PC-9 (cell line): ENCODE results near the gene B4GALNT2. TPM values are rescaled to one million over a fixed set of nuclear protein-coding genes. Genes with fewer than 3 reads are reported as not detected.

Source experiments
- BruUV-seq: library from RNA; stranded (reverse); fragments of 400-500 nt; replicated peaks from 2 replicates; lab custom pipeline; 2021; lab: Mats Ljungman, UMichigan
- CTCF ChIA-PET: fragments of 300-600 bp; sonication (Branson Sonifier 250); formaldehyde crosslinking; loops from one replicate; lab custom pipeline; 2022; ENCODE audit warnings: antibody characterized with exemption; lab: Charles Lee
- POLR2A ChIA-PET: fragments of 300-600 bp; sonication (Branson Sonifier 250); formaldehyde crosslinking; loops from one replicate; lab custom pipeline; 2022; ENCODE audit warnings: antibody characterized with exemption; ENCODE audit not compliant: unreplicated experiment; lab: Charles Lee
- DNase-seq, 2 experiments: peaks; one replicate each; pipeline versions ENCODE4 v3.0.0 to v3.0.0-alpha.2; 2015 to 2022; ENCODE audit warnings: mixed read lengths in 1 of 2
- H2AFZ ChIP-seq: fragments of 200-600 bp; sonication (generic); 2 replicates; pipeline ENCODE4 v1.8.1; 2017; ENCODE audit warnings: antibody characterized with exemption
- H3F3A ChIP-seq: fragments of 200-600 bp; sonication (generic); 2 replicates; pipeline ENCODE4 v1.8.1; 2017; ENCODE audit warnings: antibody characterized with exemption, mild to moderate bottlenecking, low read depth; ENCODE audit not compliant: insufficient read depth
- H3K27ac ChIP-seq: fragments of 200-600 bp; sonication (generic); 2 replicates; pipeline ENCODE4 v1.6.1; 2016; ENCODE audit warnings: mixed run types
- H3K27me3 ChIP-seq: fragments of 200-600 bp; sonication (generic); 2 replicates; pipeline ENCODE4 v1.6.1; 2016; ENCODE audit warnings: low read depth, mixed run types; ENCODE audit not compliant: insufficient read depth
- H3K36me3 ChIP-seq: fragments of 200-600 bp; sonication (generic); 2 replicates; pipeline ENCODE4 v1.6.1; 2016; ENCODE audit warnings: low read depth, mixed run types
- H3K4me1 ChIP-seq: fragments of 200-600 bp; sonication (generic); replicated peaks from 2 replicates; pipeline ENCODE4 v1.6.1; 2016; ENCODE audit warnings: mixed run types; ENCODE audit not compliant: insufficient read depth
- H3K4me2 ChIP-seq: fragments of 200-600 bp; sonication (generic); 2 replicates; pipeline ENCODE4 v1.6.1; 2017; ENCODE audit warnings: mixed run types
- H3K4me3 ChIP-seq: fragments of 200-600 bp; sonication (generic); 2 replicates; pipeline ENCODE4 v1.6.1; 2016; ENCODE audit warnings: mixed run types
- H3K79me2 ChIP-seq: fragments of 200-600 bp; sonication (generic); 2 replicates; pipeline ENCODE4 v1.6.1; 2017; ENCODE audit warnings: low read depth, mixed run types
- H3K9me2 ChIP-seq: fragments of 200-600 bp; sonication (generic); 2 replicates; pipeline ENCODE4 v1.8.1; 2017; ENCODE audit warnings: mild to moderate bottlenecking; ENCODE audit not compliant: insufficient read depth
- H3K9me3 ChIP-seq: fragments of 200-600 bp; sonication (generic); 2 replicates; pipeline ENCODE4 v1.8.1; 2016; ENCODE audit warnings: low read depth; ENCODE audit not compliant: insufficient read depth
- H4K20me1 ChIP-seq: fragments of 200-600 bp; sonication (generic); 2 replicates; pipeline ENCODE4 v1.8.1; 2017; ENCODE audit not compliant: insufficient read depth
- CTCF ChIP-seq: fragments of 200-600 bp; sonication (generic); conservative IDR thresholded peaks from 2 replicates; pipeline ENCODE4 v1.6.1; 2017; ENCODE audit warnings: mixed run types, antibody characterized with exemption, mild to moderate bottlenecking, moderate library complexity
- EZH2 ChIP-seq: fragments of 200-600 bp; sonication (generic); IDR thresholded peaks from 2 replicates; pipeline ENCODE4 v1.8.0; 2017; ENCODE audit warnings: antibody characterized with exemption, low read depth
- intact Hi-C: fragments of 100-400 bp; cut with micrococcal nuclease; formaldehyde crosslinking; loops from one replicate; pipeline ENCODE4 v1.10.0; 2022; ENCODE audit not compliant: unreplicated experiment
- total RNA-seq: library from RNA; stranded (reverse); gene quantifications from 2 replicates; pipeline ENCODE4 v1.2.3, GENCODE V29; 2021

The B4GALNT2 gene
- total RNA-seq, 1 experiment from 2014 or later = not detected

DNA sequence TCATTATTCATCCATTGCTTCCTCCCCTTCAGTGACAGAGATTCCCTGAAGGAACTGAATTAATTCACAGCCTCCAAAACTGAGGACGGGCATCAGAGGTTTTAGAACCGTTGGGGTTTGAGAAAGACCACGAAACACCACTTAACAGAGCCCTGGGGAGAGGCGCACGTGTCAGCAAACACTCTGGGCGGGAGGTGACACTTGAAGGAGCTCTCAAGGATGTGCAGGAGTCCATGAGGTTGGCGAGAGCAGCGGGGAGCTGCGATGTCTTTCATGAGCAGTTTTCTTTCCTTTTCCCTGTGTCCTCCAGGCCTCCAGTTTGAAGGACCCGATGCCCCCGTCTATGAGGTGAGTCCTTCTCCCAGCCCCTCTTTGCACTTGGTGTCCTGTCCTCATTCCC, 23.7 kb downstream of the B4GALNT2 start:
- Histone ChIP-seq H3K79me2 (no peaks in the 10 kb centered on the region), H3K27me3 (peaks cover 5% of the 10 kb centered on the region; the same call in 1 of the 2 replicates), H3K9me2 (no peaks in the 10 kb centered on the region), H3K4me2 (no peak overlapping the region), H4K20me1 (no peaks in the 10 kb centered on the region), H3K9me3 (no peaks in the 10 kb centered on the region), H3K36me3 (no peaks in the 10 kb centered on the region), H3K4me3 (no peak overlapping the region), H3K4me1 (no peaks in the 10 kb centered on the region), H2AFZ (no peak overlapping the region), H3F3A (no peaks in the 10 kb centered on the region), H3K27ac (no peak overlapping the region)
- DNase-seq = no peak
- POLR2A ChIA-PET = no interaction called here
- intact Hi-C loops = no loop called here
- TF ChIP-seq EZH2 = no peak
- no peak for TF ChIP-seq CTCF
- CTCF ChIA-PET = no interaction called here
- BruUV-seq = no TSS peak

DNA sequence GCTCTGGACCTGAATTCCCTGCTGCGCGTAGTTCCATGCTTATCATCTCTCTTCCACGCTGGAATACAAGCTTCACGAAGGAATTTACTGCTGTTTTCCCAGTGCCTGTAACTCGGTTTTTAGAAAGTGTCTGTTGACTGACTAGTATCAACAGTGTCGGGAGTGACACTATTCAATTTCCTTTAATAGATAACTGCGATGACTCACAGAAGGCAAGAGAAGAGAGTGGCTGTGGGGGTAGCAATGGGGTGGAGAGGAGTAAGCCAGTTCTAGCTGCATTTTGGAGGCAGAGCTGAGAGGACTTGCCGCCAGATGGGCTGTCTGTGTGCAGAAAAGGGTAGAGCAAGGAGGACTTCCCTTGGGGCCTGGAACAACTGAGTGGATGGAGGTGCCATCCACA, 25.2 kb downstream of the B4GALNT2 start:
- H3K27me3 ChIP-seq = peaks cover 5% of the 10 kb centered on the region; the same call in 1 of the 2 replicates
- H3K79me2 ChIP-seq = no peaks in the 10 kb centered on the region
- no peak overlapping the region for H3K4me3 ChIP-seq
- no peaks in the 10 kb centered on the region for H3K4me1 ChIP-seq
- H3K36me3 ChIP-seq = no peaks in the 10 kb centered on the region
- no peak overlapping the region for H3K4me2 ChIP-seq
- no peaks in the 10 kb centered on the region for H4K20me1 ChIP-seq
- H3K9me2 ChIP-seq = no peaks in the 10 kb centered on the region
- ChIA-PET CTCF (interaction anchor here (0.6 to 0.7 kb wide), 3 partner anchors 57 to 490 kb away, joined by 3 to 13 read pairs (median 7); no protein-coding TSS in a partner anchor), POLR2A (no interaction called here)
- TF ChIP-seq EZH2 (no peak), CTCF (no peak)
- no peak for DNase-seq
- no peaks in the 10 kb centered on the region for H3F3A ChIP-seq
- H3K9me3 ChIP-seq = no peaks in the 10 kb centered on the region
- intact Hi-C loops = no loop called here
- BruUV-seq = no TSS peak
- no peak overlapping the region for H3K27ac ChIP-seq
- no peak overlapping the region for H2AFZ ChIP-seq

DNA sequence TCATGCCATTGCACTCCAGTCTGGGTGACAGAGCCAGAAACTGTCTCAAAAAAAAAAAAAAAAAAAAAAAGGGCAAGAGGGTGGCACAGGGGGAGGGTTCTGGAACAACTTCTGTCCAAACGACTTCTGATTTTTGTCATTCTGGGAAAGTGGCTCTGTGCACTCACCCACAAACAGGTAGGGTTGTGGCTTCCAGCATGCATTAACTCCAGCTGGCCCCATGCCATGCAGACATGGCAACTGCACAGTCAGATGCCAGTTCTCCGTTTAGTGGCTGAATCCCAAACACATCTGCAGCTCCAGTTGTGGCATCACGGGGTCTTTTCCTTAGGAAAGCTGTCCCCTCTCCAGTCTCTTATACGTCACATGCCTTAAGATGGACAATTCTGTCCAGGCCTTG, 30.3 kb downstream of the B4GALNT2 start:
- no peak overlapping the region for H3K27ac ChIP-seq
- H3K9me3 ChIP-seq = no peaks in the 10 kb centered on the region
- H3K79me2 ChIP-seq = no peaks in the 10 kb centered on the region
- no peaks in the 10 kb centered on the region for H3K36me3 ChIP-seq
- H3K9me2 ChIP-seq = no peaks in the 10 kb centered on the region
- no peak overlapping the region for H3K4me3 ChIP-seq
- ChIA-PET CTCF (interaction anchor here (0.7 kb wide), 1 partner anchor 11 kb away, joined by 13 read pairs; no protein-coding TSS in a partner anchor), POLR2A (no interaction called here)
- H4K20me1 ChIP-seq = no peaks in the 10 kb centered on the region
- BruUV-seq = no TSS peak
- H3K4me1 ChIP-seq = no peaks in the 10 kb centered on the region
- TF ChIP-seq EZH2 = no peak
- no peak for TF ChIP-seq CTCF
- peaks cover 37% of the 10 kb centered on the region; the same call in 1 of the 2 replicates for H3K27me3 ChIP-seq
- H3K4me2 ChIP-seq = no peak overlapping the region
- intact Hi-C loops = no loop called here
- no peak overlapping the region for H2AFZ ChIP-seq
- no peaks in the 10 kb centered on the region for H3F3A ChIP-seq
- no peak for DNase-seq
